Esophagus muscularis mucosa (tissue), 4 donors: ENCODE data around the gene TTBK2. TPM values are rescaled to one million over a fixed set of nuclear protein-coding genes. Genes with fewer than 3 reads are reported as not detected.
"Not testable (repeated sequence)": the region's sequence is repeated elsewhere in the genome, so short reads cannot be mapped to it uniquely, and the experiment has no call there.

Source experiments
- DNase-seq: peaks from one replicate; pipeline ENCODE4 v3.0.0-alpha.2; 2017; ENCODE audit errors: extremely low spot score
- H3K27ac ChIP-seq, 4 donors: fragments of 200-600 bp; sonication (generic); replicated peaks in 1 of 4; 1 replicate in 3 of 4; 2 replicates in 1 of 4; pipeline ENCODE4 v1.5.1; 2016 to 2019; ENCODE audit warnings: mild to moderate bottlenecking in 1 of 4
- H3K27me3 ChIP-seq, 4 donors: fragments of 200-600 bp; sonication (generic); one replicate each; pipeline versions ENCODE4 v1.5.1 to v1.6.0; 2016 to 2019
- H3K36me3 ChIP-seq, 4 donors: fragments of 200-600 bp; sonication (generic); one replicate each; pipeline ENCODE4 v1.5.1; 2016 to 2019
- H3K4me1 ChIP-seq, 4 donors: fragments of 200-600 bp; sonication (generic); one replicate each; pipeline ENCODE4 v1.5.1; 2016 to 2019
- H3K4me3 ChIP-seq, 4 donors: fragments of 200-600 bp; sonication (generic); 1 replicate in 2 of 4; 2 replicates in 2 of 4; pipeline ENCODE4 v1.5.1; 2016 to 2019; ENCODE audit warnings: mild to moderate bottlenecking in 4 of 4, moderate library complexity in 1 of 4
- H3K9me3 ChIP-seq, 4 donors: fragments of 200-600 bp; sonication (generic); 1 replicate in 3 of 4; 2 replicates in 1 of 4; pipeline ENCODE4 v1.5.1; 2016 to 2019
- CTCF ChIP-seq, 3 experiments: fragments of 200-600 bp in 2 of 3; fragments of 450-650 bp in 1 of 3; sonication (generic) in 2 of 3; IDR thresholded peaks; one replicate each; pipeline ENCODE4 v1.5.1; 2017 to 2019; ENCODE audit warnings: antibody characterized with exemption in 3 of 3, mild to moderate bottlenecking in 2 of 3, moderate library complexity in 1 of 3
- EP300 ChIP-seq: sonication (generic); formaldehyde crosslinking; IDR thresholded peaks from one replicate; pipeline ENCODE4 v1.6.1; 2017; ENCODE audit warnings: antibody characterized with exemption
- POLR2A ChIP-seq: fragments of 450-650 bp; IDR thresholded peaks from one replicate; pipeline ENCODE4 v1.6.1; 2017; ENCODE audit warnings: antibody characterized with exemption, moderate library complexity, mild to moderate bottlenecking, low read depth
- POLR2AphosphoS5 ChIP-seq, 2 donors: sonication (generic); formaldehyde crosslinking; IDR thresholded peaks; one replicate each; pipeline ENCODE4 v1.6.1; 2017; ENCODE audit warnings: antibody characterized with exemption in 2 of 2
- WGBS: methylation state at CpG from one replicate; pipeline ENCODE4 v1.1.5; 2018; 5-methylcytosine and 5-hydroxymethylcytosine counted together
- intact Hi-C: fragments of 100-400 bp; cut with DNase I; formaldehyde crosslinking; loops from one replicate; pipeline ENCODE4 v1.15.1; 2023
- total RNA-seq, 4 donors: library from RNA; depleted of rRNA; stranded (reverse); fragments of >200 nt; gene quantifications; one replicate each; pipeline versions ENCODE4 v1.1.0 to v1.2.1, GENCODE V29; 2016

Gene TTBK2
- total RNA-seq, 4 donors from 2014 or later, result 19.4 to 33.0 (median 25.1) TPM

DNA sequence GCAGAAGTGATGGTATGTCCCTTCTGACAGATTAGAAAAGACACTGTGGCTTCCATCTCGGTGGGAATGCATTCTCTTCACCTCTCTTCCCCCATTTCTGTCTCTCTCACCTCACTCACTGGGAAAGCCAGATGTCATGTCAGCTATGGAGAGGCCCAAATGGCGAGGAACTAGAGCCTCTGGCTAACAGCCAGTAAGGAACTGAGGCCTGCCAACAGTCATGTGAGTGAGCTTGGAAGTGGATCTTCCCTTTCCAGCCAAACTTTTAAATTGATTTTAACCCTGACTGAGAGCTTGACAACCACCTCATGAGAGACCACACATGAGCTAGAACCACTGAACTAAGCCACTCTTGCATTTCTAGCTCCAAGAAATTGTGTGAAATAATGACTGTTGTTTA, 148.4 kb downstream of the TTBK2 start:
- no peak for TF ChIP-seq POLR2A
- TF ChIP-seq POLR2AphosphoS5 (IDR thresholded peaks at IDR 0.05), result no peak
- no peak for TF ChIP-seq CTCF (IDR thresholded peaks at IDR 0.05)
- no peak for TF ChIP-seq EP300
- Histone ChIP-seq H3K27me3 (no peaks in the 10 kb centered on the region), H3K4me1 (peaks cover 8 to 39% (median 33%) of the 10 kb centered on the region in 4 donors), H3K36me3 (peaks cover 0 to 36% (median 25%) of the 10 kb centered on the region in 4 donors), H3K27ac (no peak overlapping the region), H3K4me3 (no peak overlapping the region), H3K9me3 (no peaks in the 10 kb centered on the region)
- 43% methylated on average over 2 of the region's 2 CpGs for WGBS
- intact Hi-C loops, result loop anchor here (10.0 kb wide), 1 partner anchor 63 kb away; no protein-coding TSS in a partner anchor
- DNase-seq, result no peak

GRCh38 chr15:42766109-42766508, 154.5 kb downstream of the TTBK2 start:
- DNase-seq, H3K27me3 ChIP-seq, H3K4me3 ChIP-seq, H3K27ac ChIP-seq, H3K9me3 ChIP-seq, intact Hi-C loops: not testable (repeated sequence)
- H3K4me1 ChIP-seq, result peaks cover 0 to 10% (median 8%) of the 10 kb centered on the region in 4 donors
- WGBS, result 86% methylated on average over 4 of the region's 4 CpGs
- peaks cover 0 to 19% (median 9%) of the 10 kb centered on the region in 4 donors for H3K36me3 ChIP-seq

GRCh38 chr15:42764154-42764731, 156.3 kb downstream of the TTBK2 start:
- intact Hi-C loops, H3K4me3 ChIP-seq, H3K27ac ChIP-seq, H3K27me3 ChIP-seq, DNase-seq, H3K4me1 ChIP-seq, H3K9me3 ChIP-seq: not testable (repeated sequence)
- H3K36me3 ChIP-seq, result peaks cover 0 to 19% (median 9%) of the 10 kb centered on the region in 4 donors
- 89% methylated on average over 15 of the region's 16 CpGs for WGBS

GRCh38 chr15:42761813-42762212, 158.8 kb downstream of the TTBK2 start:
- intact Hi-C loops, H3K9me3 ChIP-seq, H3K4me1 ChIP-seq, H3K27me3 ChIP-seq, DNase-seq, H3K4me3 ChIP-seq, H3K27ac ChIP-seq: not testable (repeated sequence)
- H3K36me3 ChIP-seq, result peaks cover 0 to 19% (median 9%) of the 10 kb centered on the region in 4 donors
- WGBS, result 100% methylated on average over 2 of the region's 2 CpGs

DNA sequence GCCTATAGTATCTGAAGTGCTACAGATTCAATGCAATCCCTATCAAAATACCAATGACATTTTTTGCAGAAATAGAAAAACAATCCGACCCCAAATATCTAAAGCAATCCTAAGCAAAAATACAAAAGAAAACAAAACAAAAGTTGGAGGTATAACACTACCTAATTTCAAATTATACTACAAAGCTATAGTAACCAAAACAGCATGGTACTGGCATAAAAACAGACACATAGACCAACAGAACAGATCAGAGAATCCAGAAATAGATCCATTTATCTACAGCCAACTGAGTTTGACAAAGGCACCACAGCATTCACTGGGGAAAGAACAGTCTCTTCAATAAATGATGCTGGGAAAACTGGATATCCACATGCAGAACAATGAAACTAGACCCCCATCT, 159.8 kb downstream of the TTBK2 start:
- WGBS, result 94% methylated on average over 1 of the region's 1 CpG
- no peaks in the 10 kb centered on the region for H3K27me3 ChIP-seq
- intact Hi-C loops, result no loop called here
- H3K4me1 ChIP-seq, result no peaks in the 10 kb centered on the region
- no peak for TF ChIP-seq POLR2A
- TF ChIP-seq EP300, result no peak
- TF ChIP-seq CTCF (IDR thresholded peaks at IDR 0.05), result no peak
- TF ChIP-seq POLR2AphosphoS5 (IDR thresholded peaks at IDR 0.05), result no peak
- H3K36me3 ChIP-seq, result peaks cover 0 to 19% (median 9%) of the 10 kb centered on the region in 4 donors
- H3K27ac ChIP-seq, result no peak overlapping the region
- H3K4me3 ChIP-seq, result no peak overlapping the region
- DNase-seq, result no peak
- peaks cover 0 to 10% (median 8%) of the 10 kb centered on the region in 4 donors for H3K9me3 ChIP-seq

GRCh38 chr15:42759093-42759492, 161.5 kb downstream of the TTBK2 start:
- no CpG with 5 or more reads among the region's 2 CpGs for WGBS
- no peak for DNase-seq

More at GRCh38 chr15:42759093-42759492, 161.5 kb downstream of the TTBK2 start:
- Histone ChIP-seq H3K4me1 (no peaks in the 10 kb centered on the region), H3K4me3 (no peak overlapping the region), H3K9me3 (peaks cover 0 to 10% (median 8%) of the 10 kb centered on the region in 4 donors), H3K27ac (no peak overlapping the region), H3K27me3 (no peaks in the 10 kb centered on the region), H3K36me3 (peaks cover 0 to 13% (median 6%) of the 10 kb centered on the region in 4 donors)
- TF ChIP-seq POLR2A (no peak), EP300 (no peak), CTCF (IDR thresholded peaks at IDR 0.05) (no peak), POLR2AphosphoS5 (IDR thresholded peaks at IDR 0.05) (no peak)
- intact Hi-C loops, result no loop called here
